ENCODE data around the gene RNU2-63P. TPM values are rescaled to one million over a fixed set of nuclear protein-coding genes. Genes with fewer than 3 reads are reported as not detected.
"Not testable (repeated sequence)": the region's sequence is repeated elsewhere in the genome, so short reads cannot be mapped to it uniquely, and the experiment has no call there.

RNU2-63P gene
- total RNA-seq, 6 donors from 2014 or later = not detected

DNA sequence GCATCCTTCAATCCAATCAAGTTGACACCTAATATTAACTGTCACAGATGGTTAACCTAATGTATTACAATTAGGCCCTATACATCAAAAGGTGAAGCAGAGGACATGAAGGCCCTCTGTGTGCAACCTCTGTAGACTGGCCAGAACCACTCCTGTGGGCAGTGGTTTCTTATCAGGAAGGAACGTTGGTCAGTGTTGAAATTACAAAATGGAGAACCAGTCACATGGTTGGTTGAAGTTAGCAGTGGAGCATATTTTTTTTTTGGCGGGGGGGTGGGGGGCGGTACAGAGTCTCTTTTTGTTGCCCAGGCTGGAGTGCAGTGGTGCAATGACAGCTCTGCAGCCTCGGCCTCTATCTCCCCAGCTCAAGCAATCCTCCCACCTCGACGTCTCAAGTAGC, 19.8 kb downstream of the RNU2-63P start:
- H3K27me3 ChIP-seq = no peaks in the 10 kb centered on the region
- peak overlapping the region in 1 of 4 donors; percentile 16 for H3K27ac ChIP-seq
- no peaks in the 10 kb centered on the region for H3K36me3 ChIP-seq
- WGBS, 2 donors = 64 to 73% methylated on average over 6 of the region's 6 CpGs
- DNase-seq = no peak
- TF ChIP-seq EP300 (IDR thresholded peaks at IDR 0.05) (no peak), POLR2A (IDR thresholded peaks at IDR 0.05) (no peak), POLR2AphosphoS5 (IDR thresholded peaks at IDR 0.05) (no peak)
- TF ChIP-seq, protein P1, sequence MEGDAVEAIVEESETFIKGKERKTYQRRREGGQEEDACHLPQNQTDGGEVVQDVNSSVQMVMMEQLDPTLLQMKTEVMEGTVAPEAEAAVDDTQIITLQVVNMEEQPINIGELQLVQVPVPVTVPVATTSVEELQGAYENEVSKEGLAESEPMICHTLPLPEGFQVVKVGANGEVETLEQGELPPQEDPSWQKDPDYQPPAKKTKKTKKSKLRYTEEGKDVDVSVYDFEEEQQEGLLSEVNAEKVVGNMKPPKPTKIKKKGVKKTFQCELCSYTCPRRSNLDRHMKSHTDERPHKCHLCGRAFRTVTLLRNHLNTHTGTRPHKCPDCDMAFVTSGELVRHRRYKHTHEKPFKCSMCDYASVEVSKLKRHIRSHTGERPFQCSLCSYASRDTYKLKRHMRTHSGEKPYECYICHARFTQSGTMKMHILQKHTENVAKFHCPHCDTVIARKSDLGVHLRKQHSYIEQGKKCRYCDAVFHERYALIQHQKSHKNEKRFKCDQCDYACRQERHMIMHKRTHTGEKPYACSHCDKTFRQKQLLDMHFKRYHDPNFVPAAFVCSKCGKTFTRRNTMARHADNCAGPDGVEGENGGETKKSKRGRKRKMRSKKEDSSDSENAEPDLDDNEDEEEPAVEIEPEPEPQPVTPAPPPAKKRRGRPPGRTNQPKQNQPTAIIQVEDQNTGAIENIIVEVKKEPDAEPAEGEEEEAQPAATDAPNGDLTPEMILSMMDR (IDR thresholded peaks at IDR 0.05) = no peak
- no peak for ATAC-seq (ENCODE audit: low FRiP score in 2 of 2)
- no peaks in the 10 kb centered on the region for H3K9me3 ChIP-seq
- no peak overlapping the region for H3K4me3 ChIP-seq
- no peaks in the 10 kb centered on the region for H3K4me1 ChIP-seq

DNA sequence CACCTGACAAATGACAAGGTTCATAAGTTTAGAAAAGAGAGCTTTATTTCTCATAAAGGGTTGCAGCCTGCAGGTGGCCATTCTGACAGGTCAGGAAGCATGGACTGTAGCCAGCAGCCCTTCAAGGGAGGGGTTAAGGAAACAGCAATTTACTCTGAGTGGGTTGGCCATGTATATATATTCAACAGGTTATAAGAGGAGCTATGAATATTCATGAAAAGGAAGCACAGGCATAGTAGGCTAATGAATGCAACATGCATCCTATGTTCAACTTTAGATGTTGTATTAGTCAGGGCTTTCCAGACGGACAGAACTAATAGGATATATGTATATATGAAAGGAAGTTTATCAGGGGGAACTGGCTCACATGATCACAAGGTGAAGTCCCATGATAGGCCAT, 20.6 kb downstream of the RNU2-63P start:
- Histone ChIP-seq H3K4me1 (no peaks in the 10 kb centered on the region), H3K4me3 (no peak overlapping the region), H3K36me3 (no peaks in the 10 kb centered on the region), H3K27ac (no peak overlapping the region), H3K9me3 (no peaks in the 10 kb centered on the region), H3K27me3 (no peaks in the 10 kb centered on the region)
- ATAC-seq (ENCODE audit: low FRiP score in 2 of 2) = no peak
- TF ChIP-seq, protein P1 (IDR thresholded peaks at IDR 0.05) = no peak
- TF ChIP-seq POLR2A (IDR thresholded peaks at IDR 0.05) (no peak), EP300 (IDR thresholded peaks at IDR 0.05) (no peak), POLR2AphosphoS5 (IDR thresholded peaks at IDR 0.05) (no peak)
- whole genome bisulfite sequencing, 2 donors = 53 to 83% methylated on average over 1 of the region's 1 CpG
- DNase-seq = no peak

DNA sequence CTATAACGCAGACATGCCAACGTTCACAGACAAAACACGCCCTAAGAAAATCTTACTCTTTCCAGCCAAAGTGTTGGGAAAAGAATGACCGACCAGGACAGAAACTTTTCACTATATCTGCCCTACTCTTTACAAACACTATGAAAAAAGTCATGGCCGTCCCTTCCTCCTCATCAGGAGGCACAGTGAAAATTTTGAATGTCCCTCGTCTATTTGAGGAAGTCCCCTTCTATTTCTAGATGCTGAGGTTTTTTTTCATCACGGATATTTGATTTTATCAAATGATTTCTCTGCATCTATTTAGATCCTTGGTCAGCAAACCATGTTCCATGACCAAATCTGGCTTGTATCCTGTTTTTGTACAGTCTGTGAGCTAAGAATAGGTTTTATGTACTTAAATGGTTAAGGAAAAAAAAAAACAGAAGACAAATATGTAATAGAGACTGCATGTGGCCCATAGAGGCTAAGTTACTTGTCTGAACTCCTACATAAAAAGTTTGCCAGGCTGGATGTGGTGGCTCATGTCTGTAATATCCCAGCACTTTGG, 22.0 kb downstream of the RNU2-63P start:
- H3K4me1 ChIP-seq; H3K27ac ChIP-seq; H3K36me3 ChIP-seq; H3K9me3 ChIP-seq; ATAC-seq (ENCODE audit: low FRiP score in 2 of 2); H3K4me3 ChIP-seq; DNase-seq; H3K27me3 ChIP-seq: not testable (repeated sequence)
- 68 to 77% methylated on average over 7 of the region's 7 CpGs for WGBS, 2 donors

DNA sequence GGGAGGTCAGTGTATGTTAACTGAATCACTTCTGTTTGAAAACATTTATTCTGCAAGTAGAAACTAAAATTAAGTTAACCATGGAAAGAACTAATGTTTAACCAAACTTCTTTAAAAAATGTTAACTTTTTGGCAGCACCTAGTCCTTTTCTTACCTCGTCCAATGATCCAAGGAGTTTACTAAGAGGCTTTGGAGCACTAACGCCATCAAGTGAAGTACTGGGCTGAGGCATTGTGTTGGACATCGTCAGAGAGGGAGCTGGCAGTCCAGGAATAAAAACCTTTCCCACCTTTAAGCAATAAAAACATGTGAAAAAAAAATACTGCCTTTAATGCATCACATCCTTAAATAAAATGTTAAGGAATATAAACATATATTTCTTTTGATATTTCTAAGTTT, 23.8 kb downstream of the RNU2-63P start:
- not testable (repeated sequence) for ATAC-seq (ENCODE audit: low FRiP score in 2 of 2); H3K9me3 ChIP-seq; H3K4me1 ChIP-seq; DNase-seq; H3K27ac ChIP-seq; H3K36me3 ChIP-seq; H3K27me3 ChIP-seq; H3K4me3 ChIP-seq
- 40% methylated on average over 1 of the region's 3 CpGs; no CpG with 5 or more reads in 1 of the 2 donors for WGBS, 2 donors

DNA sequence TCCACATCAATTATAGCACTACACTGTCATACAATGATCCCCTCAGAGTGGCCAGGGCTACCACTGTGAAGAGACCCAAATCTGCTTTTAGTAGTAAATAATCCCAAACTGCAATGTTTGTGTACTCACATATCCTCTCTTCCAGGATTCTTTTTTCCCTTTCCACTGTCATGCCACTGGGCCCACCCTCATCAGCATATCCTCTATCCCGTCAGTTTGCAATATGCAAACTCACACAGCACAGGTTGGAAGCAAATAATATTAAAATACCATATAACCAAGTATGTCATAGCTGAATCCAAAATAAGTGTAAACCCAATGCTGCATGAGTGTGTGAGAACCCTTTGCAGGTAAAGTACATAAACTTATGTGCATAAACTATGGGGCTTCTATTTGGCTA, 28.9 kb downstream of the RNU2-63P start:
- H3K4me3 ChIP-seq; H3K4me1 ChIP-seq; H3K9me3 ChIP-seq; H3K27me3 ChIP-seq; ATAC-seq (ENCODE audit: low FRiP score in 2 of 2); H3K27ac ChIP-seq; H3K36me3 ChIP-seq; DNase-seq: not testable (repeated sequence)
- WGBS, 2 donors = no CpG with 5 or more reads among the region's 1 CpG

DNA sequence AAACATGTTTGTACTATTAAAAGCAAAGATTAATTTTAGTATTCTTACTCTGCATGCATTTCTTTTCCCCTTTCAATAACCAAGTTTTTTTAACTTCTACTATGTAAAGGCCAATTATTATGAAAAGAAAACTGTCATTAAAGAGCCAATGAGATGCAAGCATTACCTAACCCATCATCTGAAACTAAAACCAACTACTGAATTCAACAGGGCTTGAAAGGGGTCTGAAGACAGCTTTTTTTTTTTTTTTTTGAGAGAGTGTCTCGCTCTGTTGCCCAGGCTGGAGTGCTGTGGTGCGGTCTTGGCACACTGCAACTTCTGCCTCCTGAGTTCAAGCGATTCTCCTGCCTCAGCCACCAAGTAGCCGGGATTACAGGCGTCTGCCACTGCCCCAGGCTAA, 30.4 kb downstream of the RNU2-63P start:
- not testable (repeated sequence) for H3K4me1 ChIP-seq; H3K4me3 ChIP-seq; H3K36me3 ChIP-seq; DNase-seq; ATAC-seq (ENCODE audit: low FRiP score in 2 of 2); H3K27me3 ChIP-seq; H3K9me3 ChIP-seq; H3K27ac ChIP-seq
- 77% methylated on average over 5 of the region's 5 CpGs; no CpG with 5 or more reads in 1 of the 2 donors for WGBS, 2 donors

DNA sequence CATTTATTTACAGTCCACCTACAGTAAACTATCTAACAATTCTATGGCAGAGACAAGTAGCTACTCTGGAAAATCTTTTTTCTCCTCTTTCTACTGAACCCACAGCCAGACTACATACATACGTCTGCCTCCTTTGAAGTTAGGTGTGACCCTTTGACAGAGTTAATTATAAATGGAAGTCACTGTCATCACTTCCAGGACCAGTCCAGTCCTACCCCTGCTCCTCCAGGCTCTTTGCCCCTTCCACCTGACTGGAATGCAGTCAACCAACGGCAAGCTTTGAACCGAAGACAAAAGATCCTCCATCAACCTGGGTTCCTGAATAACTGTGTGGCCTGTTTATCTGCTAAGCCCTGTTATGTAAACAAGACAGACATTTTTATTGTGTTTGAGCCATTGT, 35.2 kb downstream of the RNU2-63P start:
- WGBS, 2 donors = no CpG with 5 or more reads among the region's 3 CpGs
- not testable (repeated sequence) for H3K4me1 ChIP-seq; H3K36me3 ChIP-seq; H3K27ac ChIP-seq; DNase-seq; H3K4me3 ChIP-seq; ATAC-seq (ENCODE audit: low FRiP score in 2 of 2); H3K9me3 ChIP-seq; H3K27me3 ChIP-seq

DNA sequence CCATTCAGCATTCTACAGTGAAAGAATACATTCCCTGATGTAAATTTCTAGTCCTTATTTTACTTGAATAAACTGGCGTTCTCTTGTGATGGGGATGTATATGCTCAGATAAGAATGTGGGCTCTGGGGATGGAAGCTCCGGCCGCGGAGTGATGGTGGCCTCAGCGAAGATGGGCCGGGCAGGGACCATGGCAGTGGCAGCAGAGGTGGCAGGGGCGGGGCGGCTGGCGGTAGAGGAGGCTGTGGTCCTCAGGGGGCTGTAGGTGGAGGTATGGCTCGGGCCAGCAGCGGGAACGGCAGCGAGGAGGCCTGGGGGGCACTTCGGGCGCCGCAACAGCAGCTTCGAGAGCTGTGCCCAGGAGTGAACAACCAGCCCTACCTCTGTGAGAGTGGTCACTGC, 44.0 kb downstream of the RNU2-63P start:
- not testable (repeated sequence) for H3K27me3 ChIP-seq, H3K27ac ChIP-seq, H3K4me1 ChIP-seq, H3K4me3 ChIP-seq, DNase-seq, H3K36me3 ChIP-seq, H3K9me3 ChIP-seq
- WGBS, 2 donors = no CpG with 5 or more reads among the region's 17 CpGs
- ATAC-seq (ENCODE audit: low FRiP score in 2 of 2) = peak in 1 of 2 donors; percentile 51

Small RNA genes within 50 kb of the gene (small RNA-seq; reads per million reads assigned to genes)
- gene RNU2-63P = 0 to 0.46 (median 0.06) reads per million in 4 donors

Other genes starting within 250 kb of the RNU2-63P start
- gene RGPD2, start 190.8 kb downstream of the RNU2-63P start, total RNA-seq = 1 to 10 TPM in 5 of 6 donors, under 1 TPM in 1; 0.84 to 8.6 (median 4.5) TPM
- gene KRCC1, start 39.2 kb upstream of the RNU2-63P start, total RNA-seq = 10 to 100 TPM in 5 of 6 donors, 1 to 10 TPM in 1; 7.4 to 36.7 (median 18.3) TPM
- not detected for gene SMYD1, start 51.3 kb upstream of the RNU2-63P start, total RNA-seq
- gene FABP1, start 111.5 kb upstream of the RNU2-63P start, total RNA-seq = 1 to 10 TPM in 1 of 6 donors, under 1 TPM in 1, not detected in 4; 0.67 to 1.0 TPM
- gene THNSL2, start 153.8 kb upstream of the RNU2-63P start, total RNA-seq = 10 to 100 TPM in 5 of 6 donors, 1 to 10 TPM in 1; 1.0 to 33.6 (median 20.6) TPM

Measured in upper lobe of left lung (tissue), 6 donors.